HepG2 (cell line): ENCODE data around the gene PAK1. TPM values are rescaled to one million over a fixed set of nuclear protein-coding genes. Genes with fewer than 3 reads are reported as not detected.

Source experiments
- ATAC-seq: fragments of 200-7000 bp; cut with Tn5 transposase; 3 replicates; pipeline ENCODE4 v1.9.1; 2020; ENCODE audit warnings: mild to moderate bottlenecking, moderate library complexity
- BruUV-seq: library from RNA; stranded (reverse); fragments of 400-500 nt; replicated peaks from 2 replicates; lab custom pipeline; 2021; lab: Mats Ljungman, UMichigan
- CTCF ChIA-PET: fragments of 300-600 bp; formaldehyde crosslinking; extraction: SDS; loops from one replicate; lab custom pipeline; 2021; ENCODE audit warnings: low total read pairs, inconsistent platforms, low intra/inter-chr PET ratio; lab: Yijun Ruan, JAX
- POLR2A ChIA-PET: fragments of 350-600 bp; sonication (Branson Sonifier 250); formaldehyde crosslinking; loops from one replicate; lab custom pipeline; 2020; ENCODE audit warnings: antibody characterized with exemption, inconsistent platforms; lab: Yijun Ruan, JAX
- DNase-seq: peaks from one replicate; pipeline ENCODE4 v3.0.0-alpha.2; 2015; ENCODE audit warnings: low spot score
- FAIRE-seq: peaks from 3 replicates; lab custom pipeline; 2011; peaks lifted over from hg19 to GRCh38; lab: Jason Lieb, UNC
- H2AFZ ChIP-seq: one replicate; pipeline ENCODE4 v1.6.1; 2011; ENCODE audit warnings: low read length, inconsistent platforms
- H3K27ac ChIP-seq: fragments of 300-600 bp; 3 replicates; pipeline ENCODE4 v1.8.0; 2011; ENCODE audit warnings: mixed run types, mild to moderate bottlenecking, mixed read lengths, low read length, inconsistent platforms; ENCODE audit not compliant: insufficient read depth; ENCODE audit errors: extremely low read length
- H3K27me3 ChIP-seq, 2 experiments: fragments of 200-600 bp in 1 of 2; 2 replicates in 1 of 2; 3 replicates in 1 of 2; pipeline versions ENCODE4 v1.6.0 to v1.8.0; 2011; ENCODE audit warnings: low read length in 2 of 2, mild to moderate bottlenecking in 2 of 2, moderate library complexity in 2 of 2, inconsistent platforms in 1 of 2; ENCODE audit not compliant: insufficient read depth in 2 of 2, control insufficient read depth in 1 of 2
- H3K36me3 ChIP-seq, 2 experiments: fragments of 200-600 bp in 1 of 2; replicated peaks in 1 of 2; 2 replicates in 1 of 2; 3 replicates in 1 of 2; pipeline versions ENCODE4 v1.5.1 to v1.8.0; 2011; ENCODE audit warnings: low read length in 2 of 2, inconsistent platforms in 1 of 2; ENCODE audit not compliant: insufficient read depth in 2 of 2, control insufficient read depth in 1 of 2
- H3K4me1 ChIP-seq: 2 replicates; pipeline ENCODE4 v1.5.1; 2012; ENCODE audit warnings: low read length, inconsistent platforms; ENCODE audit not compliant: insufficient read depth
- H3K4me2 ChIP-seq: 2 replicates; pipeline ENCODE4 v1.6.0; 2011; ENCODE audit warnings: low read depth, low read length, inconsistent platforms
- H3K4me3 ChIP-seq, 3 experiments: fragments of 200-600 bp in 1 of 3; sonication (generic), shearing (Covaris generic) in 1 of 3; replicated peaks in 1 of 3; 2 replicates each; pipeline ENCODE4 v1.5.1; 2011 to 2016; ENCODE audit warnings: low read length in 3 of 3, inconsistent platforms in 2 of 3, low read depth in 2 of 3, mild to moderate bottlenecking in 2 of 3, control low read depth in 1 of 3, mixed read lengths in 1 of 3; ENCODE audit not compliant: insufficient read depth in 1 of 3
- H3K79me2 ChIP-seq: one replicate; pipeline ENCODE4 v1.6.1; 2011; ENCODE audit warnings: low read length, inconsistent platforms; ENCODE audit not compliant: insufficient read depth
- H3K9ac ChIP-seq: 2 replicates; pipeline ENCODE4 v1.6.0; 2011; ENCODE audit warnings: mild to moderate bottlenecking, low read depth, low read length, inconsistent platforms; ENCODE audit not compliant: insufficient read depth
- H3K9me3 ChIP-seq: 2 replicates; pipeline ENCODE4 v1.5.1; 2012; ENCODE audit warnings: mild to moderate bottlenecking, low read length
- H4K20me1 ChIP-seq: 2 replicates; pipeline ENCODE4 v1.6.0; 2011; ENCODE audit warnings: inconsistent platforms, mild to moderate bottlenecking, low read length, moderate library complexity; ENCODE audit not compliant: insufficient read depth
- BRCA1 ChIP-seq: sonication (generic); formaldehyde crosslinking; IDR thresholded peaks from 2 replicates; pipeline ENCODE4 v1.4.0; 2020; ENCODE audit warnings: missing genetic modification reagents
- CC2D1A ChIP-seq: sonication (generic); formaldehyde crosslinking; IDR thresholded peaks from 2 replicates; pipeline ENCODE4 v1.8.1; 2023; ENCODE audit warnings: mild to moderate bottlenecking, missing genetic modification reagents
- KDM4B ChIP-seq: sonication (generic); formaldehyde crosslinking; IDR thresholded peaks from 2 replicates; pipeline ENCODE4 v1.4.0; 2020; ENCODE audit warnings: missing genetic modification reagents
- KMT2A ChIP-seq: sonication (generic); formaldehyde crosslinking; IDR thresholded peaks from 2 replicates; pipeline ENCODE4 v1.4.0; 2020; ENCODE audit warnings: missing genetic modification reagents
- PRMT3 ChIP-seq: sonication (generic); formaldehyde crosslinking; IDR thresholded peaks from 2 replicates; pipeline ENCODE4 v1.8.1; 2022; ENCODE audit warnings: low read depth, mild to moderate bottlenecking, moderate library complexity, missing genetic modification reagents, borderline replicate concordance
- SAP130 ChIP-seq: IDR thresholded peaks from 2 replicates; pipeline ENCODE4 v1.6.1; 2016; ENCODE audit warnings: low read depth
- ZBTB40 ChIP-seq, 2 experiments: fragments of 450-650 bp in 1 of 2; sonication (generic) in 1 of 2; formaldehyde crosslinking in 1 of 2; IDR thresholded peaks; 2 replicates each; pipeline versions ENCODE4 v1.6.1 to v1.8.0; 2016 to 2022; ENCODE audit warnings: antibody characterized with exemption in 1 of 2, mild to moderate bottlenecking in 1 of 2, missing genetic modification reagents in 1 of 2
- ZC3H4 ChIP-seq: sonication (generic); formaldehyde crosslinking; IDR thresholded peaks from 2 replicates; pipeline ENCODE4 v1.4.0; 2020; ENCODE audit warnings: missing genetic modification reagents, borderline replicate concordance
- ZNF207 ChIP-seq: fragments of 450-650 bp; IDR thresholded peaks from 2 replicates; pipeline ENCODE4 v1.6.1; 2016; ENCODE audit warnings: antibody characterized with exemption, borderline replicate concordance
- ZNF224 ChIP-seq: sonication (generic); formaldehyde crosslinking; IDR thresholded peaks from 2 replicates; pipeline ENCODE4 v1.5.0; 2020; ENCODE audit warnings: mild to moderate bottlenecking, missing genetic modification reagents
- WGBS: methylation state at CpG from one replicate; pipeline ENCODE4 v1.1.6; 2017; ENCODE audit warnings: low lambda C conversion rate; 5-methylcytosine and 5-hydroxymethylcytosine counted together
- in situ Hi-C: cut with HindIII; loops from 2 replicates; pipeline ENCODE4 v1.10.0; 2017; ENCODE audit warnings: low pct_unique_long_range_greater_than_20kb; ENCODE audit not compliant: extremely low pct_ligation_motif_present
- intact Hi-C: fragments of 100-400 bp; cut with micrococcal nuclease; formaldehyde crosslinking; loops from one replicate; pipeline ENCODE4 v1.10.0; 2022; ENCODE audit not compliant: unreplicated experiment
- polyA plus RNA-seq, 8 experiments: library from polyadenylated mRNA; depleted of rRNA in 3 of 8; stranded (reverse) in 7 of 8; unstranded in 1 of 8; fragments of >200 nt; fragmentation: Illumina TruSeq in 4 of 8; extraction: Trizol in 4 of 8; gene quantifications; 2 replicates each; pipeline versions ENCODE4 v1.2.1 to v1.2.3, GENCODE V29; 2011 to 2016; ENCODE audit warnings: low read depth in 4 of 8, missing spikeins in 1 of 8, mixed read lengths in 1 of 8; ENCODE audit not compliant: insufficient read depth in 1 of 8
- total RNA-seq, 5 experiments: library from RNA; depleted of rRNA; stranded (reverse); fragments of >200 nt; fragmentation: Illumina TruSeq; extraction: Trizol; gene quantifications; 2 replicates each; pipeline ENCODE4 v1.2.3, GENCODE V29; 2016; ENCODE audit warnings: low read depth in 1 of 5
- TF ChIP-seq, protein P1 (sequence below): sonication (generic); formaldehyde crosslinking; IDR thresholded peaks from 2 replicates; pipeline ENCODE4 v1.5.0; 2020; ENCODE audit warnings: mild to moderate bottlenecking, missing genetic modification reagents
- TF ChIP-seq, protein P2 (sequence below): IDR thresholded peaks from 2 replicates; pipeline ENCODE4 v1.6.1; 2016; ENCODE audit warnings: missing genetic modification reagents, missing compliant biosample characterization

The PAK1 gene
- total and polyA plus RNA-seq, 2 of the 13 experiments (the other 11 are each of a cell fraction or from before 2014, with no cell fraction given), result 1.5 to 4.3 TPM

DNA sequence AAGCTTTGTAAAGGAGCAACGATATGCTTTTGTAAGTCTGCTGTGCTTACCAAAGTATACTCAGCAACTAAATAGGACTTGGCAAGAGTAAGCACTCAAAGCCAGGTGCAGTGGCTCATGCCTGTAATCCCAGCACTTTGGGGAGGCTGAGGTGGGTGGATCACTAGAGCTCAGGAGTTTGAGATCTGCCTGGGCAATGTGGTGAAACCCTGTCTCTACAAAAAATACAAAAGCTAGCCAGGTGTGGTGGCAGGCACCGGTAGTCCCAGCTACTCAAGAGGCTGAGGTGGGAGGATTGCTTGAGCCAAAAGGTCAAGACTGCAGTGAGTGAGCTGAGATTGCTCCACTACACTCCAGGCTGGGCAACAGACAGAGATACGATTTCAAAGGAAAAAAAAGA is 67.5 kb downstream of the PAK1 start:
- no peak overlapping the region for H3K27ac ChIP-seq
- no peaks in the 10 kb centered on the region for H3K79me2 ChIP-seq
- ATAC-seq (no peak), FAIRE-seq (no peak), DNase-seq (no peak)
- no TSS peak for BruUV-seq
- intact Hi-C loops (no loop called here), in situ Hi-C loops (no loop called here)
- POLR2A ChIA-PET, result no interaction called here
- H3K36me3 ChIP-seq, result no peaks in the 10 kb centered on the region
- CTCF ChIA-PET, result no interaction called here
- H3K4me1 ChIP-seq, result peaks cover 16% of the 10 kb centered on the region
- H3K4me2 ChIP-seq, result no peak overlapping the region
- peaks cover 0 to 1% of the 10 kb centered on the region in 2 experiments; a peak in 2 of 5 replicates for H3K27me3 ChIP-seq
- 41% methylated on average over 3 of the region's 3 CpGs for WGBS
- no peak overlapping the region for H2AFZ ChIP-seq
- H4K20me1 ChIP-seq, result no peaks in the 10 kb centered on the region
- no peak overlapping the region for H3K9ac ChIP-seq
- H3K9me3 ChIP-seq, result no peaks in the 10 kb centered on the region
- no peak for TF ChIP-seq KMT2A (CRISPR knock-in tag)
- TF ChIP-seq BRCA1, result no peak
- TF ChIP-seq, protein P1, sequence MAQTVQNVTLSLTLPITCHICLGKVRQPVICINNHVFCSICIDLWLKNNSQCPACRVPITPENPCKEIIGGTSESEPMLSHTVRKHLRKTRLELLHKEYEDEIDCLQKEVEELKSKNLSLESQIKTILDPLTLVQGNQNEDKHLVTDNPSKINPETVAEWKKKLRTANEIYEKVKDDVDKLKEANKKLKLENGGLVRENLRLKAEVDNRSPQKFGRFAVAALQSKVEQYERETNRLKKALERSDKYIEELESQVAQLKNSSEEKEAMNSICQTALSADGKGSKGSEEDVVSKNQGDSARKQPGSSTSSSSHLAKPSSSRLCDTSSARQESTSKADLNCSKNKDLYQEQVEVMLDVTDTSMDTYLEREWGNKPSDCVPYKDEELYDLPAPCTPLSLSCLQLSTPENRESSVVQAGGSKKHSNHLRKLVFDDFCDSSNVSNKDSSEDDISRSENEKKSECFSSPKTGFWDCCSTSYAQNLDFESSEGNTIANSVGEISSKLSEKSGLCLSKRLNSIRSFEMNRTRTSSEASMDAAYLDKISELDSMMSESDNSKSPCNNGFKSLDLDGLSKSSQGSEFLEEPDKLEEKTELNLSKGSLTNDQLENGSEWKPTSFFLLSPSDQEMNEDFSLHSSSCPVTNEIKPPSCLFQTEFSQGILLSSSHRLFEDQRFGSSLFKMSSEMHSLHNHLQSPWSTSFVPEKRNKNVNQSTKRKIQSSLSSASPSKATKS, result no peak
- no peak for TF ChIP-seq PRMT3 (CRISPR knock-in tag)
- no peak for TF ChIP-seq ZBTB40 (IDR thresholded peaks at IDR 0.05)
- no peak for TF ChIP-seq ZBTB40 (CRISPR knock-in tag; IDR thresholded peaks at IDR 0.05)
- no peak for TF ChIP-seq ZNF224
- TF ChIP-seq KDM4B (CRISPR knock-in tag), result no peak
- TF ChIP-seq CC2D1A (CRISPR knock-in tag), result no peak
- TF ChIP-seq, protein P2, sequence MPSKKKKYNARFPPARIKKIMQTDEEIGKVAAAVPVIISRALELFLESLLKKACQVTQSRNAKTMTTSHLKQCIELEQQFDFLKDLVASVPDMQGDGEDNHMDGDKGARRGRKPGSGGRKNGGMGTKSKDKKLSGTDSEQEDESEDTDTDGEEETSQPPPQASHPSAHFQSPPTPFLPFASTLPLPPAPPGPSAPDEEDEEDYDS (CRISPR knock-in tag), result no peak
- no peak for TF ChIP-seq ZNF207
- no peak for TF ChIP-seq ZC3H4 (CRISPR knock-in tag)
- TF ChIP-seq SAP130, result no peak
- TF ChIP-seq, all 625 proteins: peak for 0
- no peak overlapping the region for H3K4me3 ChIP-seq
